ENCODE measurements around the gene SND1.

Gene SND1

GRCh38 chr7:127799535-127800305 is 147.7 kb downstream of the SND1 start:
- TF ChIP-seq, protein P1, sequence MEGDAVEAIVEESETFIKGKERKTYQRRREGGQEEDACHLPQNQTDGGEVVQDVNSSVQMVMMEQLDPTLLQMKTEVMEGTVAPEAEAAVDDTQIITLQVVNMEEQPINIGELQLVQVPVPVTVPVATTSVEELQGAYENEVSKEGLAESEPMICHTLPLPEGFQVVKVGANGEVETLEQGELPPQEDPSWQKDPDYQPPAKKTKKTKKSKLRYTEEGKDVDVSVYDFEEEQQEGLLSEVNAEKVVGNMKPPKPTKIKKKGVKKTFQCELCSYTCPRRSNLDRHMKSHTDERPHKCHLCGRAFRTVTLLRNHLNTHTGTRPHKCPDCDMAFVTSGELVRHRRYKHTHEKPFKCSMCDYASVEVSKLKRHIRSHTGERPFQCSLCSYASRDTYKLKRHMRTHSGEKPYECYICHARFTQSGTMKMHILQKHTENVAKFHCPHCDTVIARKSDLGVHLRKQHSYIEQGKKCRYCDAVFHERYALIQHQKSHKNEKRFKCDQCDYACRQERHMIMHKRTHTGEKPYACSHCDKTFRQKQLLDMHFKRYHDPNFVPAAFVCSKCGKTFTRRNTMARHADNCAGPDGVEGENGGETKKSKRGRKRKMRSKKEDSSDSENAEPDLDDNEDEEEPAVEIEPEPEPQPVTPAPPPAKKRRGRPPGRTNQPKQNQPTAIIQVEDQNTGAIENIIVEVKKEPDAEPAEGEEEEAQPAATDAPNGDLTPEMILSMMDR (IDR thresholded peaks at IDR 0.05; ENCODE audit: borderline replicate concordance, control extremely low read depth, extremely low read depth, insufficient read depth, missing control alignments), result no peak
- DNase-seq (ENCODE audit: low spot score), result no peak
- in situ Hi-C loops (cut with MboI; ENCODE audit: low sequenced_read_pairs, unreplicated experiment), result no loop called here

DNA sequence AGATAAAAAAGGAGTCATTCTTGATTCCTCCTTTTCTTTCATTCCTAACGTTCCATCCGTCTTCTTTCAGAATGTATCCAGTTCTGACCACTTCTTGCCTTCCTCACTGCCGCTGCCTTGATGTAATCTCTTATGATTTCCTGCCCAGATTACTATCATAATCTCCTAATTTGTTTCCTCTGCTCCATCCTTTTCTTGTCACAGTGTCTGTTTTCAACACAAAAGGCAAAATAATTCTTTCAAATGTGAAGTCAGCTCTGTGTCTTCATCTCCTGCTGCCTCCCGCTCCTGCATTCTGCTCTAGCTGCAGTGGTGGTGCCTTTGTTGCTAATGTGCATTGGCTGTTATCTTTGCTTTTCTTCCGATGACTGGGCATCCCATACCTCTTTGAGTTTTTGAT is 150.9 kb downstream of the SND1 start:
- TF ChIP-seq, protein P1 (IDR thresholded peaks at IDR 0.05; ENCODE audit: borderline replicate concordance, control extremely low read depth, extremely low read depth, insufficient read depth, missing control alignments), result no peak
- in situ Hi-C loops (cut with MboI; ENCODE audit: low sequenced_read_pairs, unreplicated experiment), result no loop called here
- no peak for DNase-seq (ENCODE audit: low spot score)

GRCh38 chr7:127803626-127804025 is 151.6 kb downstream of the SND1 start:
- TF ChIP-seq, protein P1 (IDR thresholded peaks at IDR 0.05; ENCODE audit: borderline replicate concordance, control extremely low read depth, extremely low read depth, insufficient read depth, missing control alignments), result no peak
- DNase-seq (ENCODE audit: low spot score), result no peak
- in situ Hi-C loops (cut with MboI; ENCODE audit: low sequenced_read_pairs, unreplicated experiment), result no loop called here

DNA sequence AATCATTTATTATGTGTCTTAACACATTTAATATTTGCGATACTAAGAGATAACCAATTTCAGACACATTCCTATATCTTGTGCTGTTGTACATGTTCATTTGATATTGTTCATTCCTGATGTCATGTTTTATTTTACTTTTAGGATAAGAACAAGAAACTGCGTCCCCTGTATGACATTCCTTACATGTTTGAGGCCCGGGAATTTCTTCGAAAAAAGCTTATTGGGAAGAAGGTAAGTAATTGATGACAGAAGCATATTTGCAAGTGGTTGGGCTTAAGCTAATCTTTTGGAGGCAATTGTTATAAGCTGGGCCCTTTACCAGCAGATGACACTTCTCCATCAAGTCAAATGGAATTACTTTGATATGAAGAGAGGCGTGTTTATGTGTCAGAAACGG is 155.3 kb downstream of the SND1 start:
- TF ChIP-seq, protein P1 (IDR thresholded peaks at IDR 0.05; ENCODE audit: borderline replicate concordance, control extremely low read depth, extremely low read depth, insufficient read depth, missing control alignments), result no peak
- DNase-seq (ENCODE audit: low spot score), result no peak
- in situ Hi-C loops (cut with MboI; ENCODE audit: low sequenced_read_pairs, unreplicated experiment), result no loop called here

GRCh38 chr7:127807829-127808228 is 155.8 kb downstream of the SND1 start:
- TF ChIP-seq, protein P1 (IDR thresholded peaks at IDR 0.05; ENCODE audit: borderline replicate concordance, control extremely low read depth, extremely low read depth, insufficient read depth, missing control alignments), result no peak
- DNase-seq (ENCODE audit: low spot score), result no peak
- in situ Hi-C loops (cut with MboI; ENCODE audit: low sequenced_read_pairs, unreplicated experiment), result no loop called here

- DNase-seq (ENCODE audit: low spot score), result no peak
- TF ChIP-seq, protein P1 (IDR thresholded peaks at IDR 0.05; ENCODE audit: borderline replicate concordance, control extremely low read depth, extremely low read depth, insufficient read depth, missing control alignments), result no peak
- in situ Hi-C loops (cut with MboI; ENCODE audit: low sequenced_read_pairs, unreplicated experiment), result no loop called here
Observed at GRCh38 chr7:127809261-127809702, 157.3 kb downstream of the SND1 start.

Data from GM13976 (cell line).